Stimulated activated effector memory CD8-positive, alpha-beta T cell treated with anti-CD3 and anti-CD28 coated beads, Interleukin-12 subunit alpha, Interleukin-12 subunit beta, amount 100 ng/mL, for 72 hours (primary cell): ENCODE results near the gene PHETA1.
A peak's percentile ranks its signal among the peaks of the same experiment; 100 is the strongest.
"Not testable (repeated sequence)": the region's sequence is repeated elsewhere in the genome, so short reads cannot be mapped to it uniquely, and the experiment has no call there.

Experiments used
- ATAC-seq: fragments of 150-1000 bp; cut with Tn5 transposase; 2 replicates; pipeline ENCODE4 v1.10.0; 2021
- DNase-seq, 2 donors: peaks; one replicate each; pipeline ENCODE4 v3.0.0; 2021 to 2022; ENCODE audit warnings: low spot score in 2 of 2
- H3K27ac Mint-ChIP-seq: one replicate; pipeline ENCODE4 v1.8.0; 2022; ENCODE audit warnings: mild to moderate bottlenecking, mixed read lengths
- H3K36me3 Mint-ChIP-seq: one replicate; pipeline ENCODE4 v1.8.0; 2022; ENCODE audit warnings: mild to moderate bottlenecking, mixed read lengths
- H3K4me1 Mint-ChIP-seq: one replicate; pipeline ENCODE4 v1.8.0; 2022; ENCODE audit warnings: mixed read lengths
- H3K4me3 Mint-ChIP-seq: one replicate; pipeline ENCODE4 v1.8.0; 2022; ENCODE audit warnings: mild to moderate bottlenecking, mixed read lengths
- H3K9me3 Mint-ChIP-seq: one replicate; pipeline ENCODE4 v1.8.0; 2022; ENCODE audit warnings: mixed read lengths

The PHETA1 gene

GRCh38 chr12:111408116-111408440 lies 39.2 kb upstream of the PHETA1 start:
- Mint-ChIP-seq H3K4me3 (peak overlapping the region; percentile 78), H3K4me1 (peaks cover 81% of the 10 kb centered on the region), H3K27ac (peak overlapping the region; percentile 6), H3K9me3 (no peaks in the 10 kb centered on the region), H3K36me3 (peaks cover 37% of the 10 kb centered on the region)
- DNase-seq: no peak
- no peak for ATAC-seq

GRCh38 chr12:111407377-111408115 lies 38.7 kb upstream of the PHETA1 start:
- no peak for ATAC-seq

GRCh38 chr12:111406474-111407376 lies 37.8 kb upstream of the PHETA1 start:
- peak in 1 of 2 donors; percentile 75 for DNase-seq
- Mint-ChIP-seq H3K36me3 (peaks cover 41% of the 10 kb centered on the region), H3K4me1 (peaks cover 72% of the 10 kb centered on the region), H3K9me3 (no peaks in the 10 kb centered on the region), H3K27ac (peak overlapping the region; percentile 88), H3K4me3 (peak overlapping the region; percentile 78)
- ATAC-seq: no peak

More at GRCh38 chr12:111407377-111408115, 38.7 kb upstream of the PHETA1 start:
- H3K36me3 Mint-ChIP-seq: peaks cover 41% of the 10 kb centered on the region
- no peaks in the 10 kb centered on the region for H3K9me3 Mint-ChIP-seq
- H3K27ac Mint-ChIP-seq: peak overlapping the region; percentile 88
- no peak for DNase-seq
- H3K4me3 Mint-ChIP-seq: peak overlapping the region; percentile 78
- H3K4me1 Mint-ChIP-seq: peaks cover 80% of the 10 kb centered on the region

- peak within 1 kb of the TSS; percentile 78 for H3K4me3 Mint-ChIP-seq
- H3K4me1 Mint-ChIP-seq: peaks cover 67% of the 10 kb centered on the region
These were observed 37.1 kb upstream of the PHETA1 start, which contains the start of gene SH2B3 for GRCh38 chr12:111405859-111406473. Gene SH2B3 (plus strand): TSS chr12:111405923. CDS start chr12:111418146, 12,223 bp downstream.

GRCh38 chr12:111405149-111405858 lies 36.4 kb upstream of the PHETA1 start:
- H3K4me1 Mint-ChIP-seq: peaks cover 67% of the 10 kb centered on the region
- peak overlapping the region; percentile 94 for H3K27ac Mint-ChIP-seq
- peak; percentile 77 for ATAC-seq
- peaks cover 41% of the 10 kb centered on the region for H3K36me3 Mint-ChIP-seq
- H3K4me3 Mint-ChIP-seq: peak overlapping the region; percentile 78
- DNase-seq: peak; percentile 94 to 98
- H3K9me3 Mint-ChIP-seq: no peaks in the 10 kb centered on the region

More at GRCh38 chr12:111405859-111406473, 37.1 kb upstream of the PHETA1 start, which contains the start of gene SH2B3:
- Mint-ChIP-seq H3K9me3 (no peaks in the 10 kb centered on the region), H3K27ac (peak within 1 kb of the TSS; percentile 94), H3K36me3 (peaks cover 41% of the 10 kb centered on the region)
- ATAC-seq: peak; percentile 60
- DNase-seq: peak in 1 of 2 donors; percentile 90

GRCh38 chr12:111404362-111405148 lies 35.7 kb upstream of the PHETA1 start:
- H3K9me3 Mint-ChIP-seq: peaks cover 2% of the 10 kb centered on the region
- peak in 1 of 2 donors; percentile 83 for DNase-seq
- peak overlapping the region; percentile 78 for H3K4me3 Mint-ChIP-seq
- peaks cover 67% of the 10 kb centered on the region for H3K4me1 Mint-ChIP-seq
- peak; percentile 5 for ATAC-seq
- H3K36me3 Mint-ChIP-seq: peaks cover 44% of the 10 kb centered on the region
- peak overlapping the region; percentile 94 for H3K27ac Mint-ChIP-seq

GRCh38 chr12:111402490-111402824 lies 33.6 kb upstream of the PHETA1 start:
- Mint-ChIP-seq H3K4me1 (peaks cover 60% of the 10 kb centered on the region), H3K36me3 (peaks cover 37% of the 10 kb centered on the region), H3K4me3 (peak overlapping the region; percentile 78)
- not testable (repeated sequence) for H3K9me3 Mint-ChIP-seq, ATAC-seq, H3K27ac Mint-ChIP-seq, DNase-seq

GRCh38 chr12:111401167-111401605 lies 32.3 kb upstream of the PHETA1 start:
- peaks cover 62% of the 10 kb centered on the region for H3K4me1 Mint-ChIP-seq
- DNase-seq: no peak
- H3K36me3 Mint-ChIP-seq: peaks cover 31% of the 10 kb centered on the region
- H3K4me3 Mint-ChIP-seq: no peak overlapping the region
- no peak overlapping the region for H3K27ac Mint-ChIP-seq
- H3K9me3 Mint-ChIP-seq: peaks cover 3% of the 10 kb centered on the region
- no peak for ATAC-seq

GRCh38 chr12:111399741-111400404 lies 31.0 kb upstream of the PHETA1 start:
- ATAC-seq, DNase-seq, H3K9me3 Mint-ChIP-seq: not testable (repeated sequence)
- Mint-ChIP-seq H3K4me1 (peaks cover 60% of the 10 kb centered on the region), H3K4me3 (peak overlapping the region; percentile 24), H3K36me3 (peaks cover 27% of the 10 kb centered on the region), H3K27ac (peak overlapping the region; percentile 78)

GRCh38 chr12:111398530-111398929 lies 29.6 kb upstream of the PHETA1 start:
- no peak for ATAC-seq

GRCh38 chr12:111396726-111397445 lies 28.0 kb upstream of the PHETA1 start:
- H3K4me1 Mint-ChIP-seq: peaks cover 38% of the 10 kb centered on the region

More at GRCh38 chr12:111398530-111398929, 29.6 kb upstream of the PHETA1 start:
- H3K27ac Mint-ChIP-seq: no peak overlapping the region
- DNase-seq: no peak
- H3K9me3 Mint-ChIP-seq: peaks cover 3% of the 10 kb centered on the region
- peaks cover 46% of the 10 kb centered on the region for H3K4me1 Mint-ChIP-seq
- H3K36me3 Mint-ChIP-seq: peaks cover 14% of the 10 kb centered on the region
- H3K4me3 Mint-ChIP-seq: no peak overlapping the region

GRCh38 chr12:111396271-111396670 lies 27.4 kb upstream of the PHETA1 start:
- ATAC-seq, H3K36me3 Mint-ChIP-seq, H3K9me3 Mint-ChIP-seq, H3K4me3 Mint-ChIP-seq, DNase-seq, H3K27ac Mint-ChIP-seq: not testable (repeated sequence)
- peaks cover 38% of the 10 kb centered on the region for H3K4me1 Mint-ChIP-seq

More at GRCh38 chr12:111396726-111397445, 28.0 kb upstream of the PHETA1 start:
- ATAC-seq: peak; percentile 86
- DNase-seq: peak; percentile 93 to 94
- Mint-ChIP-seq H3K36me3 (peaks cover 5% of the 10 kb centered on the region), H3K4me3 (peak overlapping the region; percentile 76), H3K27ac (peak overlapping the region; percentile 76), H3K9me3 (peaks cover 3% of the 10 kb centered on the region)
